ENCODE measurements around the gene AGBL4.

- TF ChIP-seq GATA3 (IDR thresholded peaks at IDR 0.05; ENCODE audit: low read depth, low read length) (no peak), GATA2 (IDR thresholded peaks at IDR 0.05; ENCODE audit: low read depth, low read length) (no peak)
Measured at GRCh38 chr1:49435291-49435690, 588.5 kb downstream of the AGBL4 start.

Data from SH-SY5Y (cell line).